ENCODE results near the gene VWA5B2.
"Not testable (repeated sequence)": the region's sequence is repeated elsewhere in the genome, so short reads cannot be mapped to it uniquely, and the experiment has no call there.

The VWA5B2 gene

DNA sequence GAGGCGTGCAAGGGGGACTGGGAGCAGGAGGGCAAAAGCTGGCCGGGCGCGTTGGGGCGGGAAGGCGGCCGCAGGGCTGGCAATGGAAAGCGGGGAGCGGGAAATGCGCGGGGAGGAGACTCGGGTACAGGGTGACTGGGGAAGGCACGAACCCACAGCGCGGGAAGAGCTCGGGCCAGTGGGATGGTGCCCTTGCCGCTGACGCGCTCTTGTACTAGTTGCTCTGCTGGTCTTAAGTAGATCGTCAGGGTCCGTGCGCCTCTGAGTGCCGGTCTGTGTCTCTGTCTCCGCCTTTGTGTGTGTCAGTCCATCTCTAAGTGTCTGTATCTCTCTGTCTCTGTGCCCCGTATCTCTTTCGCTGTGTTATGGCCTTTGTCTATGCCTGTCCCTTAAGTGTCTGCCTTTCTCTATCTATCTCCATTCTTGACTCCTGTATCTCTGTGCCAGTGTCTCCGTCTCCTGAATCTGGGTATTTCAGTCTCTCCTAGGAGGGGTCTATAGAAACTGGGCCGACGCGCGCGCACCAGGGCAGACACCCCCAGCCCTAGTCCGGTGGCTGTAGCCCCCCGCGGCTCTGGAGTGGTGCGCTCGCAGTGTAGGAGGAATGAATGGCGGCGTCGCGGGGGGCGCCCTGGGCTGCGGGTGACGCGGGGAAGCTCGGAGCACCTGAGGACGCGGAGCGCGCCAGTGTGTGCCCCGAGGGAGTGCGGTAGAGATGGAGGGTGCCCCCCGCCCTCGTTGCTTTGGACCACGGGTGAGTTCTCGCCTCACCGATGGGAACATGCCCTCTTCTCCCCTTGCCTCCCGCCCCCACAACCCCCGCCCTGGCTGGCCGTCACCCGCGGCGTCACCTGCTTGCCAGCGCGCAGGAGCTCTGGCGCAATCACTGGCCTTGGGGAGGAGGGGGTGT is 32.7 kb downstream of the VWA5B2 start:
- Histone ChIP-seq H3K4me2 (ENCODE audit: low read length) (peak overlapping the region; percentile 53), H3K36me3 (ENCODE audit: control insufficient read depth, insufficient read depth, low read length) (no peaks in the 10 kb centered on the region), H3K27ac (peak overlapping the region; percentile 51), H3K4me1 (peaks cover 9% of the 10 kb centered on the region), H3K9me3 (ENCODE audit: control insufficient read depth, low read length) (no peaks in the 10 kb centered on the region), H3K79me2 (no peaks in the 10 kb centered on the region), H3K27me3 (ENCODE audit: control insufficient read depth, insufficient read depth, low read length) (peaks cover 5% of the 10 kb centered on the region), H3K4me3 (ENCODE audit: low read depth, low read length) (peak overlapping the region; percentile 27), H3K9ac (no peak overlapping the region), H2AFZ (peak overlapping the region; percentile 90)
- TF ChIP-seq, protein P1, sequence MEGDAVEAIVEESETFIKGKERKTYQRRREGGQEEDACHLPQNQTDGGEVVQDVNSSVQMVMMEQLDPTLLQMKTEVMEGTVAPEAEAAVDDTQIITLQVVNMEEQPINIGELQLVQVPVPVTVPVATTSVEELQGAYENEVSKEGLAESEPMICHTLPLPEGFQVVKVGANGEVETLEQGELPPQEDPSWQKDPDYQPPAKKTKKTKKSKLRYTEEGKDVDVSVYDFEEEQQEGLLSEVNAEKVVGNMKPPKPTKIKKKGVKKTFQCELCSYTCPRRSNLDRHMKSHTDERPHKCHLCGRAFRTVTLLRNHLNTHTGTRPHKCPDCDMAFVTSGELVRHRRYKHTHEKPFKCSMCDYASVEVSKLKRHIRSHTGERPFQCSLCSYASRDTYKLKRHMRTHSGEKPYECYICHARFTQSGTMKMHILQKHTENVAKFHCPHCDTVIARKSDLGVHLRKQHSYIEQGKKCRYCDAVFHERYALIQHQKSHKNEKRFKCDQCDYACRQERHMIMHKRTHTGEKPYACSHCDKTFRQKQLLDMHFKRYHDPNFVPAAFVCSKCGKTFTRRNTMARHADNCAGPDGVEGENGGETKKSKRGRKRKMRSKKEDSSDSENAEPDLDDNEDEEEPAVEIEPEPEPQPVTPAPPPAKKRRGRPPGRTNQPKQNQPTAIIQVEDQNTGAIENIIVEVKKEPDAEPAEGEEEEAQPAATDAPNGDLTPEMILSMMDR (IDR thresholded peaks at IDR 0.05), result no peak

DNA sequence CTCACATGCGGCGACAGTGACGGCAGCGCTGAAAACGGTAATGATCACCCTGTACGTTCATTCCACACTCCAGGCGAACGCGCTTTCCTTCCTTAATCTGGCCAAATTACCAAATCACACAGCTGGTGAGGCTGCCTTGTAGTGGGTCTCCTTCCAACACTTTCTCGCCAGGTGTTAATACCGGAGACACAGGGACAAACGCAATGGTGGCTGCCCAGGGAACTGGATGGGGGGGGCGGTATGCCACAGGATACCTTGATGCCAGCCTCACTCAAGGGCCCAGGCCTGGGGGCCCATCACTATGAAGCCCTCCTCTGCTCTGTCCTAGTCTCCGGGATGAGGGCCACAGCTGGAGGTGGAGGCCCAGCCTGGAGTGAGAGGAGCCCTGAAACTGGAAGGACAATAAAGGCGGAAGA is 33.4 kb downstream of the VWA5B2 start:
- Histone ChIP-seq H3K9me3 (ENCODE audit: control insufficient read depth, low read length) (no peaks in the 10 kb centered on the region), H3K4me1 (peaks cover 9% of the 10 kb centered on the region), H3K27me3 (ENCODE audit: control insufficient read depth, insufficient read depth, low read length) (peaks cover 5% of the 10 kb centered on the region), H3K4me2 (ENCODE audit: low read length) (no peak overlapping the region), H3K4me3 (ENCODE audit: low read depth, low read length) (no peak overlapping the region), H3K27ac (peak overlapping the region; percentile 15), H2AFZ (peak overlapping the region; percentile 90), H3K79me2 (no peaks in the 10 kb centered on the region), H3K36me3 (ENCODE audit: control insufficient read depth, insufficient read depth, low read length) (no peaks in the 10 kb centered on the region), H3K9ac (no peak overlapping the region)
- TF ChIP-seq, protein P1 (IDR thresholded peaks at IDR 0.05), result no peak

DNA sequence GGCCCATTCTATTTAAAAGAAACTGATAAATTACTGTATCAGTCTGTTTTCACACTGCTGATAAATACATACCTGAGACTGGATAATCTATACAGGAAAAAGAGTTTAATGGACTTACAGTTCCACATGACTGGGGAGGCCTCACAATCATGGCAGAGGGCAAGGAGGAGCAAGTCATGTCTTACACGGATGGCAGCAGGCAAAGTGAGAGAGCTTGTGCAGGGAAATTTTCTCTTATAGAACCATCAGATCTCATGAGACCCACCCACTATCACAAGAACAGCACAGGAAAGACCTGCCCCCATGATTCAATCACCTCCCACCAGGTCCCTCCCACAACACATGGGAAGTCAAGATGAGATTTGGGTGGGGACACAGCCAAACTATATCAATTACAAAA is 37.9 kb downstream of the VWA5B2 start:
- H3K4me3 ChIP-seq (ENCODE audit: low read depth, low read length); H3K9ac ChIP-seq; H3K4me2 ChIP-seq (ENCODE audit: low read length); H3K36me3 ChIP-seq (ENCODE audit: control insufficient read depth, insufficient read depth, low read length); H3K79me2 ChIP-seq; H2AFZ ChIP-seq; H3K27me3 ChIP-seq (ENCODE audit: control insufficient read depth, insufficient read depth, low read length); H3K9me3 ChIP-seq (ENCODE audit: control insufficient read depth, low read length); H3K4me1 ChIP-seq; H3K27ac ChIP-seq: not testable (repeated sequence)

- Histone ChIP-seq H3K4me3 (ENCODE audit: low read depth, low read length) (no peak overlapping the region), H3K4me2 (ENCODE audit: low read length) (no peak overlapping the region), H3K4me1 (peaks cover 3% of the 10 kb centered on the region), H3K79me2 (no peaks in the 10 kb centered on the region), H3K9me3 (ENCODE audit: control insufficient read depth, low read length) (no peaks in the 10 kb centered on the region), H3K36me3 (ENCODE audit: control insufficient read depth, insufficient read depth, low read length) (no peaks in the 10 kb centered on the region), H3K27me3 (ENCODE audit: control insufficient read depth, insufficient read depth, low read length) (no peaks in the 10 kb centered on the region), H3K9ac (no peak overlapping the region), H2AFZ (no peak overlapping the region), H3K27ac (no peak overlapping the region)
- TF ChIP-seq, protein P1 (IDR thresholded peaks at IDR 0.05), result no peak
Measured at GRCh38 chr3:184272269-184272668, 42.9 kb downstream of the VWA5B2 start.

DNA sequence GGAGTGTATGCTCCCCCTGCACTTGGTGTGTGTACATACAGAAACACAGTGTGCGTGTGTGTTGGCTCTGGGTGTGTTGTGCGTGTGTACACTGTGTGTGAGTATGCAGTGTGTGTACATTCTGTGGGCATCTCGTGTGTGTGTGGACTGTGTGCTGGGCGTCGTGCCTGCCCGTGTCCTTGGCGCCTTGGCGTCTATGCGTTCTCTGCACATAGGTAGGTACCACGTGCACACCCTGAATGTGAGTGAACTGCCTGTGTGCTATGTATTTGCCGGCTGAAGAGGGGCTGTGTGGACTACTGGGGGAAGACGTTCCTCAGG is 46.0 kb downstream of the VWA5B2 start:
- TF ChIP-seq, protein P1 (IDR thresholded peaks at IDR 0.05), result no peak

More for the DNA sequence above, 46.0 kb downstream of the VWA5B2 start:
- no peak overlapping the region for H3K4me2 ChIP-seq (ENCODE audit: low read length)
- H3K9me3 ChIP-seq (ENCODE audit: control insufficient read depth, low read length), result no peaks in the 10 kb centered on the region
- H3K36me3 ChIP-seq (ENCODE audit: control insufficient read depth, insufficient read depth, low read length), result no peaks in the 10 kb centered on the region
- H2AFZ ChIP-seq, result peak overlapping the region; percentile 83
- H3K4me3 ChIP-seq (ENCODE audit: low read depth, low read length), result no peak overlapping the region
- no peaks in the 10 kb centered on the region for H3K79me2 ChIP-seq
- no peaks in the 10 kb centered on the region for H3K27me3 ChIP-seq (ENCODE audit: control insufficient read depth, insufficient read depth, low read length)
- H3K4me1 ChIP-seq, result peaks cover 3% of the 10 kb centered on the region
- H3K9ac ChIP-seq, result no peak overlapping the region
- H3K27ac ChIP-seq, result no peak overlapping the region

Data from parathyroid adenoma (tissue), 2 donors.